Amniotic epithelial cell (primary cell): ENCODE results near the gene ARHGEF17.
A peak's percentile ranks its signal among the peaks of the same experiment; 100 is the strongest.

Experiments used
- DNase-seq: peaks from one replicate; pipeline ENCODE4 v3.0.0-alpha.2; 2010; ENCODE audit warnings: low read depth

The ARHGEF17 gene

DNA sequence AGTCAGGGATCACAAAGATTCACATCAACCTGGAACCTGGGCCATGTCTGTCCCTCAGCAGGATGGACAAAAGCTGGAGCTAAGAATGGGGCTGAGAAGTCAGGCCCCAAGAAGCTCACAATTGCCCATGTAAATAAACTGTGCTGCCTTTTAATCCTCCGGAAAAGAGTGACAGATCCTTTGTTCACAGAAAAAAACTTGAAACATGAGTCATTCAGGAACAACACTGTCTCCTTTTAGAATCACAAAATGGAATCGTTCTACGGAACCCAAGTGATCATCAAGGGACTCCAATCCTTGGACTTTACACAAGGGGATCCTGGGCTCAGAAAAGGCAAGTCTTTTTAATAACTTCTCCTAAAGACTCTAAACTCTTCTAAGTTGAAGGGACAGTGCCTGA, 104.2 kb downstream of the ARHGEF17 start:
- no peak for DNase-seq

DNA sequence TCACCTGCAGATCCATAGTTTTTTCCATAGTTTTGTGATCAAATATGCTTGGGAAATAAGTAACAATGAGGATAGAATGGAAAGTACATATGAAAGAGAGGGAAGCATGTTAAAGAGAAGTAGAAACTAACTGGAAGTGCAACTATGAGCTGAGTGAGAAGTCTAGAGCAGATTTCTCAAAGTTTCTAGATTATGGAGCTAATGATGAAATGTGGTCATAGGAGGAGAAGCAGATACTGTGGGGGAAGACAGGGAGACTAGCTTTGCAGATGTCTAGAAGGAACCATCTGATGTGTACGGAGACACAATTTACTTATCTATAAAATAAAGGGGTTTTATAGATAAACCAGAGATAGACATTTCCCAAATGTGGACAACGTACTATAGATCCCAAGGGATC, 105.2 kb downstream of the ARHGEF17 start:
- no peak for DNase-seq

DNA sequence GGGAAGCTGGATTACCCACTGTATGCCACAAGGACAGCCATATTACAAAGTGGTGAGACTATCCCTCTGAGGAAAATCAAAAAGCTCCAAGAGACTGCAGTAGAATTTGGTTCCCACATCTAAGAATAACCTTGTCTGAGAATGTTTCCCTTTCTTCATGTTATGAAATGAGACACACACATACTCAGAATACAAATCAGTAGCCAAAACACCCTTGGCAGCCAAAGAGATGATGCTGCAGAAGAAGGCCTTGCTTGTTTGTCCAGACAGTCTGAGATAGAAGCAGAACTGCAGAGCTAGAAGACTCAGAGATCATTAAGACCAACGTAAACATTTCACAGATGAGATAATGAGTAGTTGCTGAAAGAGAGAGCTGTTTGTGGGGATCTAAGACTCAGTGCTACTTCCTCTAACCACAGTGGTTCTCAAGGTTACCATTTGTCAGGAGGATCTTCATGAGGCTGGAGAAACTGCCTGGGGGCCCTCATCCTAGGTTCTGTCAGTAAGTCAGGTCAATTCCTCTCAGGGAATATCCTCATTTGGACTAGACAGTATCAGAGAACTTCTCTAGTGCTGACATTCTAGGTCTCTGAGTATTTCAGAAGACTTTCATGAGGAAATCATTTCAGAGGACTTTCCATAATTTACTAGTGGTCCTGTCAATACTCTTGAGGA, 107.0 kb downstream of the ARHGEF17 start:
- DNase-seq = peak; percentile 92

DNA sequence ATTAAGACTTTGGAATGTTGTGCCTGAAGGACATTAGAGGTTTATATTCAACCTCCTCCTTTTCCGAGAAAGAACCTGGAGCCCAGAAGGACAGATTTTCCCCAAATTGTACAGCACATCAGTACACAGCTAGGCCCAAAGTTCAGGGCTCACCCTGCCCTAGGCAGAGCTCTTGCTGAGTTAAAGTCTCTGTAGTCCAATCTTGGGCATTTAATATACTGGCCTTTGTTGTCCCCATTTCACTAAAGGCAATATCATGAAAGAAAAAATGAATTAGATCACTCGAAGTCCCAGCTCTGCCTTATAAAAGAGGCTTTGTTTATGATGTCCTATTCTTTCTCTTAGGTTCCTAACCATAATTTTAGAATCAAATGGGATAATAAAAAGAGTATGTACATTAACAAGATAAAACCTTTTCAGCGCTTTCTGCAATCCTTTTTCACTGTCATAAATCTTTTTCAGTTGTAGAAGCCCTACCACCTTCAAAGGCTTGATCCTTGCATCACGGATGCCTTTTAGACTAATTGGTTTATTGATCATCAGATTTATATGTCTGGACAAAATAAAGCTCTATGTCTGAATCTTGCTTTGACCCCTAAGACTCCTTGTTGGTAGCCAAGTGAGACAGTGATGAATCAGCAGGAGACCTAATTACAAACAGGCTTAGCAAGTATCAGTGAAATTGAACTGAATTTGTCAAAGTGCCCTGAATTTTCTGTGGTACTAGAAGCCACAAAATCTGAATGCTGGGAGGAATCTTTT, 108.0 kb downstream of the ARHGEF17 start:
- no peak for DNase-seq

DNA sequence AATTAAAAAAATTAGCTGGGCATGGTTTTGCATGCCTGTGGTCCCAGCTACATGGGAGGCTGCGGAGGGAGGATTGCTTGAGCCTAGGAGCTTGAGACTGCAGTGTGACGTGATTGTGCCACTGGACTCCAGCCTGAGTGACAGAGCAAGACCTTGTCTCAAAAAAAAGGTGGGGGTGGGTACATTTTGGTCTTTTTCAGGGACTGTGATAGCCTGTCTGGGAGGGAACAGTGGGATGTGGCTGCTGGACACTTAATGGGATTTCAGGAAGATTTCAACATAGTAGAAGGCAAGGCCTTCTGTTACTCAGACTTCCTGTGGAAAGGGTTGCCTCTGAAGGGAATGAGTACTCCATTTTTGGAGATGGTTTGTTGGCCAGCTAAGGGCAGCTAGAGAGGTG, 108.7 kb downstream of the ARHGEF17 start:
- DNase-seq = peak; percentile 54
